CD8-positive, alpha-beta memory T cell (primary cell): ENCODE results near the gene TLCD1. TPM values are rescaled to one million over a fixed set of nuclear protein-coding genes. Genes with fewer than 3 reads are reported as not detected.

Experiments
- CTCF ChIA-PET: fragments of 350-600 bp; sonication (Branson Sonifier 250); formaldehyde crosslinking; loops from one replicate; lab custom pipeline; 2021; ENCODE audit warnings: antibody characterized with exemption; lab: Charles Lee
- POLR2A ChIA-PET: fragments of 350-600 bp; sonication (Branson Sonifier 250); formaldehyde crosslinking; loops from one replicate; lab custom pipeline; 2021; ENCODE audit warnings: antibody characterized with exemption; lab: Charles Lee
- DNase-seq, 5 donors: peaks; one replicate each; pipeline versions ENCODE4 v3.0.0 to v3.0.0-alpha.2; 2020 to 2022; ENCODE audit warnings: mixed read lengths in 1 of 5
- H3K27ac ChIP-seq: one replicate; pipeline ENCODE4 v1.7.0; 2013; ENCODE audit warnings: low read depth, mild to moderate bottlenecking, low read length, moderate library complexity
- H3K27me3 ChIP-seq: 2 replicates; pipeline ENCODE4 v1.7.0; 2013; ENCODE audit warnings: low read length, mild to moderate bottlenecking; ENCODE audit not compliant: insufficient read depth, poor library complexity, severe bottlenecking
- H3K36me3 ChIP-seq: 2 replicates; pipeline ENCODE4 v1.7.0; 2013; ENCODE audit warnings: mild to moderate bottlenecking, low read length, moderate library complexity; ENCODE audit not compliant: insufficient read depth
- H3K4me1 ChIP-seq: 2 replicates; pipeline ENCODE4 v1.7.0; 2013; ENCODE audit warnings: mild to moderate bottlenecking, low read length, moderate library complexity; ENCODE audit not compliant: insufficient read depth
- H3K4me3 ChIP-seq: 2 replicates; pipeline ENCODE4 v1.7.0; 2013; ENCODE audit warnings: mild to moderate bottlenecking, low read length
- H3K9me3 ChIP-seq: 2 replicates; pipeline ENCODE4 v1.7.0; 2013; ENCODE audit warnings: mild to moderate bottlenecking, low read length
- H3K27ac Mint-ChIP-seq, 8 donors: one replicate each; pipeline ENCODE4 v1.8.0; 2020 to 2021; ENCODE audit warnings: mixed read lengths in 8 of 8, mild to moderate bottlenecking in 6 of 8, inconsistent platforms in 3 of 8, moderate library complexity in 3 of 8
- H3K27me3 Mint-ChIP-seq, 2 donors: one replicate each; pipeline ENCODE4 v1.8.0; 2020 to 2021; ENCODE audit warnings: mixed read lengths in 2 of 2, mild to moderate bottlenecking in 1 of 2, moderate library complexity in 1 of 2
- H3K36me3 Mint-ChIP-seq, 3 donors: one replicate each; pipeline ENCODE4 v1.8.0; 2020 to 2021; ENCODE audit warnings: mixed read lengths in 3 of 3, inconsistent platforms in 1 of 3, mild to moderate bottlenecking in 1 of 3
- H3K4me1 Mint-ChIP-seq, 3 donors: one replicate each; pipeline ENCODE4 v1.8.0; 2020 to 2021; ENCODE audit warnings: mixed read lengths in 3 of 3, inconsistent platforms in 1 of 3, mild to moderate bottlenecking in 1 of 3
- H3K4me3 Mint-ChIP-seq, 7 donors: one replicate each; pipeline ENCODE4 v1.8.0; 2020 to 2021; ENCODE audit warnings: mixed read lengths in 7 of 7, mild to moderate bottlenecking in 6 of 7, moderate library complexity in 4 of 7, inconsistent platforms in 2 of 7
- H3K9me3 Mint-ChIP-seq, 5 donors: one replicate each; pipeline ENCODE4 v1.8.0; 2020 to 2022; ENCODE audit warnings: mixed read lengths in 5 of 5, mild to moderate bottlenecking in 3 of 5, moderate library complexity in 2 of 5, inconsistent platforms in 1 of 5
- polyA plus RNA-seq: library from polyadenylated mRNA; unstranded; fragments of 300-500 nt; fragmentation: Illumina TruSeq; gene quantifications from one replicate; pipeline ENCODE4 v1.2.3, GENCODE V29; 2021
- total RNA-seq, 2 experiments: library from RNA; stranded (reverse); gene quantifications; one replicate each; pipeline ENCODE4 v1.2.3, GENCODE V29; 2021

The TLCD1 gene
- total and polyA plus RNA-seq, 3 experiments from 2014 or later = 36.5 to 38.9 TPM; not detected in 1

GRCh38 chr17:28714281-28714680, 11.8 kb downstream of the TLCD1 start:
- ChIA-PET CTCF (interaction anchor here (1.0 to 1.4 kb wide), 2 partner anchors 12 to 35 kb away, joined by 3 read pairs; partner anchors contain the start of gene TLCD1), POLR2A (interaction anchor here (1.0 kb wide), 1 partner anchor 52 kb away, joined by 3 read pairs; no protein-coding TSS in a partner anchor)
- no peaks in the 10 kb centered on the region for H3K9me3 ChIP-seq
- no peak for DNase-seq
- peaks cover 17 to 24% of the 10 kb centered on the region in 2 donors for H3K27me3 Mint-ChIP-seq
- no peak overlapping the region for H3K27ac ChIP-seq
- H3K4me1 Mint-ChIP-seq = peaks cover 21 to 27% (median 27%) of the 10 kb centered on the region in 3 donors
- H3K36me3 Mint-ChIP-seq = peaks cover 0 to 5% (median 0%) of the 10 kb centered on the region in 3 donors
- H3K4me3 Mint-ChIP-seq = peak overlapping the region in 1 of 7 donors; percentile 24
- H3K9me3 Mint-ChIP-seq = no peaks in the 10 kb centered on the region
- no peak overlapping the region for H3K4me3 ChIP-seq
- peaks cover 21% of the 10 kb centered on the region for H3K4me1 ChIP-seq
- no peaks in the 10 kb centered on the region for H3K36me3 ChIP-seq
- peaks cover 8% of the 10 kb centered on the region for H3K27me3 ChIP-seq
- H3K27ac Mint-ChIP-seq = peak overlapping the region in 1 of 8 donors; percentile 67

GRCh38 chr17:28712705-28713415, 13.2 kb downstream of the TLCD1 start:
- Histone ChIP-seq H3K4me1 (peaks cover 17% of the 10 kb centered on the region), H3K27ac (no peak overlapping the region), H3K4me3 (no peak overlapping the region), H3K9me3 (no peaks in the 10 kb centered on the region), H3K27me3 (peaks cover 8% of the 10 kb centered on the region), H3K36me3 (no peaks in the 10 kb centered on the region)
- Mint-ChIP-seq H3K27ac (peak overlapping the region in 7 of 8 donors; percentile 38 to 93 (median 90)), H3K4me3 (peak overlapping the region; percentile 84 to 97 (median 91)), H3K4me1 (peaks cover 13 to 18% (median 17%) of the 10 kb centered on the region in 3 donors), H3K27me3 (peaks cover 17 to 18% of the 10 kb centered on the region in 2 donors), H3K36me3 (peaks cover 0 to 5% (median 0%) of the 10 kb centered on the region in 3 donors), H3K9me3 (no peaks in the 10 kb centered on the region)
- POLR2A ChIA-PET = interaction anchor here (0.5 to 3.8 kb wide), 4 partner anchors 8 to 51 kb away, joined by 6 to 53 read pairs (median 12); partner anchors contain the start of genes RPL23A, SDF2, SUPT6H and TLCD1
- peak in 1 of 5 donors; percentile 27 for DNase-seq
- CTCF ChIA-PET = interaction anchor here (1.2 to 4.4 kb wide), 4 partner anchors 10 to 51 kb away, joined by 3 to 35 read pairs (median 5); partner anchors contain the start of gene TLCD1

GRCh38 chr17:28712032-28712704, 13.9 kb downstream of the TLCD1 start:
- peak; percentile 37 to 76 (median 51) for DNase-seq
- POLR2A ChIA-PET = interaction anchor here (0.5 to 3.8 kb wide), 8 partner anchors 9 to 239 kb away, joined by 3 to 53 read pairs (median 4); partner anchors contain the start of genes PHF12, RPL23A, SDF2 and SUPT6H

GRCh38 chr17:28711723-28712031, 14.4 kb downstream of the TLCD1 start, which contains the start of gene PROCA1:
Gene PROCA1, minus strand, starts transcription at chr17:28711888. Its CDS starts 228 bp downstream, at chr17:28711660.
- peak within 1 kb of the TSS; percentile 41 to 97 (median 92) for H3K27ac Mint-ChIP-seq
- Histone ChIP-seq H3K27ac (peak within 1 kb of the TSS; percentile 83), H3K4me1 (peaks cover 17% of the 10 kb centered on the region), H3K36me3 (no peaks in the 10 kb centered on the region), H3K4me3 (peak within 1 kb of the TSS; percentile 82), H3K27me3 (peaks cover 6% of the 10 kb centered on the region), H3K9me3 (no peaks in the 10 kb centered on the region)
- peaks cover 17 to 18% of the 10 kb centered on the region in 2 donors for H3K27me3 Mint-ChIP-seq
- no peaks in the 10 kb centered on the region for H3K9me3 Mint-ChIP-seq
- peak in 1 of 5 donors; percentile 61 for DNase-seq
- peaks cover 16 to 24% (median 20%) of the 10 kb centered on the region in 3 donors for H3K4me1 Mint-ChIP-seq
- ChIA-PET POLR2A (interaction anchor here (0.5 to 3.8 kb wide), 12 partner anchors 9 to 429 kb away, joined by 3 to 53 read pairs (median 4); partner anchors contain the start of genes FLOT2, PHF12, RPL23A and SDF2), CTCF (interaction anchor here (0.9 to 4.4 kb wide), 6 partner anchors 8 to 52 kb away, joined by 3 to 35 read pairs (median 4); partner anchors contain the start of genes RPL23A and TLCD1)
- H3K4me3 Mint-ChIP-seq = peak within 1 kb of the TSS; percentile 86 to 97 (median 91)
- peaks cover 0 to 5% (median 0%) of the 10 kb centered on the region in 3 donors for H3K36me3 Mint-ChIP-seq

More at GRCh38 chr17:28712032-28712704, 13.9 kb downstream of the TLCD1 start:
- H3K9me3 Mint-ChIP-seq = no peaks in the 10 kb centered on the region
- H3K36me3 ChIP-seq = no peaks in the 10 kb centered on the region
- H3K27me3 Mint-ChIP-seq = peaks cover 17 to 18% of the 10 kb centered on the region in 2 donors
- CTCF ChIA-PET = interaction anchor here (0.9 to 4.4 kb wide), 5 partner anchors 10 to 51 kb away, joined by 3 to 35 read pairs (median 4); partner anchors contain the start of gene TLCD1
- H3K4me3 ChIP-seq = peak overlapping the region; percentile 82
- H3K4me1 Mint-ChIP-seq = peaks cover 15 to 23% (median 20%) of the 10 kb centered on the region in 3 donors
- H3K36me3 Mint-ChIP-seq = peaks cover 0 to 5% (median 0%) of the 10 kb centered on the region in 3 donors
- H3K27ac ChIP-seq = peak overlapping the region; percentile 83
- no peaks in the 10 kb centered on the region for H3K9me3 ChIP-seq
- H3K4me3 Mint-ChIP-seq = peak overlapping the region; percentile 84 to 97 (median 91)
- H3K27me3 ChIP-seq = peaks cover 8% of the 10 kb centered on the region
- H3K27ac Mint-ChIP-seq = peak overlapping the region; percentile 41 to 97 (median 92)
- H3K4me1 ChIP-seq = peaks cover 17% of the 10 kb centered on the region

GRCh38 chr17:28710861-28711722, 14.9 kb downstream of the TLCD1 start:
- no peaks in the 10 kb centered on the region for H3K9me3 Mint-ChIP-seq
- no peaks in the 10 kb centered on the region for H3K9me3 ChIP-seq
- H3K4me1 ChIP-seq = peaks cover 17% of the 10 kb centered on the region
- peaks cover 14 to 17% of the 10 kb centered on the region in 2 donors for H3K27me3 Mint-ChIP-seq
- peaks cover 16 to 24% (median 20%) of the 10 kb centered on the region in 3 donors for H3K4me1 Mint-ChIP-seq
- H3K27me3 ChIP-seq = peaks cover under 1% of the 10 kb centered on the region
- peak overlapping the region; percentile 83 for H3K27ac ChIP-seq
- peak overlapping the region; percentile 41 to 97 (median 92) for H3K27ac Mint-ChIP-seq
- peak overlapping the region; percentile 82 for H3K4me3 ChIP-seq
- POLR2A ChIA-PET = interaction anchor here (0.5 to 3.8 kb wide), 14 partner anchors 10 to 429 kb away, joined by 3 to 53 read pairs (median 4); partner anchors contain the start of genes BLTP2, FLOT2, PHF12 and RPL23A
- H3K36me3 Mint-ChIP-seq = peaks cover 0 to 5% (median 0%) of the 10 kb centered on the region in 3 donors
- CTCF ChIA-PET = interaction anchor here (0.9 to 4.4 kb wide), 7 partner anchors 9 to 406 kb away, joined by 3 to 35 read pairs (median 4); partner anchors contain the start of genes RPL23A, SDF2, SUPT6H and TLCD1
- no peaks in the 10 kb centered on the region for H3K36me3 ChIP-seq
- H3K4me3 Mint-ChIP-seq = peak overlapping the region; percentile 86 to 97 (median 91)
- DNase-seq = peak; percentile 84 to 91 (median 85)

DNA sequence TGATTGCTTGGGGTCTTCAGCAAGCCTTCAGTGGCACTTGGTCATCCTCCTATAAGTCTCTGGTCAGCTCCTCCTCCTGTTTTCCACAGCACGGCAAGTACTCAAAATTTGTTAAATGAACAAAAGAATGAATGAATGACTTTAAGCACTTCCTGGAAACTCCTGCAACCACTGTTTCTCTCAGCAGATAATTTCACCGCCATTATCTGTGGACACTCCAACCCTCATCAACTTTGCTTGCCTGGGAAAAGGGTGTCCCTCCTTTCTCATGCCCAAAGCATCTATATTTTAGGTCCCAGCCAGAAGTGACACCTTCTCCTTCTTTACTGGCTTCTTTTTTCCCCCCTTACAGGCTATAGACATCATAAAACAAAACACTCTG, 18.7 kb downstream of the TLCD1 start:
- POLR2A ChIA-PET = interaction anchor here (1.1 kb wide), 1 partner anchor 12 kb away, joined by 4 read pairs; the partner anchor contains the start of gene RPL23A

More for the DNA sequence above, 18.7 kb downstream of the TLCD1 start:
- Mint-ChIP-seq H3K36me3 (peaks cover 0 to 33% (median 4%) of the 10 kb centered on the region in 3 donors), H3K9me3 (no peaks in the 10 kb centered on the region), H3K27me3 (peaks cover 0 to under 1% of the 10 kb centered on the region in 2 donors), H3K27ac (peak overlapping the region in 5 of 8 donors; percentile 6 to 75 (median 24)), H3K4me1 (peaks cover 10 to 18% (median 17%) of the 10 kb centered on the region in 3 donors), H3K4me3 (peak overlapping the region in 1 of 7 donors; percentile 50)
- Histone ChIP-seq H3K9me3 (no peaks in the 10 kb centered on the region), H3K4me1 (peaks cover 10% of the 10 kb centered on the region), H3K27ac (no peak overlapping the region), H3K36me3 (peaks cover 10% of the 10 kb centered on the region), H3K27me3 (no peaks in the 10 kb centered on the region), H3K4me3 (no peak overlapping the region)
- no peak for DNase-seq
- CTCF ChIA-PET = no interaction called here
